RWPE2 (cell line): Measurements from ENCODE around the gene NUP210.

Source experiments
- ATAC-seq: fragments of 200-7000 bp; cut with Tn5 transposase; 3 replicates; pipeline ENCODE4 v1.9.1; 2021; ENCODE audit warnings: low read depth
- DNase-seq: peaks from one replicate; pipeline ENCODE4 v3.0.0-alpha.2; 2020; ENCODE audit warnings: low spot score
- H3K27ac ChIP-seq: fragments of 450-650 bp; 2 replicates; pipeline ENCODE4 v1.5.1; 2017; ENCODE audit warnings: mild to moderate bottlenecking; ENCODE audit not compliant: poor library complexity, severe bottlenecking
- H3K27me3 ChIP-seq: fragments of 250-450 bp; sonication (Bioruptor Pico); 2 replicates; pipeline ENCODE4 v1.5.1; 2021; ENCODE audit warnings: mild to moderate bottlenecking, moderate library complexity; ENCODE audit not compliant: insufficient read depth, poor library complexity, severe bottlenecking
- H3K36me3 ChIP-seq: fragments of 250-450 bp; sonication (Bioruptor Pico); 2 replicates; pipeline ENCODE4 v1.5.1; 2020; ENCODE audit warnings: low read depth, mild to moderate bottlenecking, moderate library complexity
- H3K4me1 ChIP-seq: fragments of 250-450 bp; sonication (Bioruptor Pico); 2 replicates; pipeline ENCODE4 v1.5.1; 2021; ENCODE audit warnings: mild to moderate bottlenecking, moderate library complexity; ENCODE audit not compliant: insufficient read depth, poor library complexity, severe bottlenecking
- H3K4me3 ChIP-seq: fragments of 250-450 bp; sonication (Bioruptor Pico); 2 replicates; pipeline ENCODE4 v1.5.1; 2021; ENCODE audit warnings: mild to moderate bottlenecking, moderate library complexity; ENCODE audit not compliant: severe bottlenecking
- H3K9me3 ChIP-seq: fragments of 250-450 bp; sonication (Bioruptor Pico); 2 replicates; pipeline ENCODE4 v1.5.1; 2021; ENCODE audit warnings: mild to moderate bottlenecking, moderate library complexity; ENCODE audit not compliant: severe bottlenecking
- TF ChIP-seq, protein P1 (sequence below): fragments of 450-650 bp; IDR thresholded peaks from one replicate; pipeline ENCODE4 v1.5.1; 2017; ENCODE audit warnings: mild to moderate bottlenecking, moderate library complexity; ENCODE audit not compliant: poor library complexity, severe bottlenecking

NUP210 gene

DNA sequence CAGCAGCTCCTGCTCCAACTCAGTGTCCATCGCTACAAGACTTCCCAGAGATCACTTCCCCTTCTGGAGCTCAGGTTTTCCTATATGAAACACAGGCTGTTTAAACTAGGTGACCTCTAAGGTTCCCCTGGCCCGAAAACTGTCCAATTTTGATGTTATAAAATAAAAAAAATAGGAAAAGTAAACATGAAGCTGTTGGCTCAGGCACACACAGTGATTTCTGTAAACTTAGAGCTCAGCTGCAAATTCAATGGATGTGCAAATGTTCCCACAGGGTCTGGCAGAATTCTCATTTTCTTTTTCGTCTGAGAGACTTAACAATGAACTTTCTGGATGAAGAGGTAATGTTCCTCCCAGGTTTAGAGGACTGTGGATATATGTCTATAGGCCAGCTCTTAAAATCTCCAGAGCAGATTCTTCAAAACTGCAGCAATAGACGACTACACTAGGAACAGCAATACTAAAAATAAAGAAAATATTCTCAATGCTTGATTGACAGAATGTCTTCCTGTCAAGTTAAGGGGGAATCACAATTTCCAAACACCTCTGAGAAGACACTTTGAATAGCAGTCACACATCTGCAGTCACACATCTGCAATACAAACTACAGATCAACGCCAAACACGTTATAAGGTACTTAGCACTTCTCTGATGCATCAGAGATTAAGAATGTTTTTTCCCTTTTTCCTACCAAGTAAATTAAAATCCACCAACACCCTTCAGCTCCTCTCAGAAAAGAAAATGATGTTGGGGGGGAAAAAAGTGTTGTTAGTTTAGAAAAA, 2.8 kb downstream of the NUP210 start:
- H3K9me3 ChIP-seq = no peaks in the 10 kb centered on the region
- ATAC-seq (no peak), DNase-seq (no peak)
- no peak overlapping the region for H3K27ac ChIP-seq
- TF ChIP-seq, protein P1, sequence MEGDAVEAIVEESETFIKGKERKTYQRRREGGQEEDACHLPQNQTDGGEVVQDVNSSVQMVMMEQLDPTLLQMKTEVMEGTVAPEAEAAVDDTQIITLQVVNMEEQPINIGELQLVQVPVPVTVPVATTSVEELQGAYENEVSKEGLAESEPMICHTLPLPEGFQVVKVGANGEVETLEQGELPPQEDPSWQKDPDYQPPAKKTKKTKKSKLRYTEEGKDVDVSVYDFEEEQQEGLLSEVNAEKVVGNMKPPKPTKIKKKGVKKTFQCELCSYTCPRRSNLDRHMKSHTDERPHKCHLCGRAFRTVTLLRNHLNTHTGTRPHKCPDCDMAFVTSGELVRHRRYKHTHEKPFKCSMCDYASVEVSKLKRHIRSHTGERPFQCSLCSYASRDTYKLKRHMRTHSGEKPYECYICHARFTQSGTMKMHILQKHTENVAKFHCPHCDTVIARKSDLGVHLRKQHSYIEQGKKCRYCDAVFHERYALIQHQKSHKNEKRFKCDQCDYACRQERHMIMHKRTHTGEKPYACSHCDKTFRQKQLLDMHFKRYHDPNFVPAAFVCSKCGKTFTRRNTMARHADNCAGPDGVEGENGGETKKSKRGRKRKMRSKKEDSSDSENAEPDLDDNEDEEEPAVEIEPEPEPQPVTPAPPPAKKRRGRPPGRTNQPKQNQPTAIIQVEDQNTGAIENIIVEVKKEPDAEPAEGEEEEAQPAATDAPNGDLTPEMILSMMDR = no peak
- no peak overlapping the region for H3K4me3 ChIP-seq
- H3K27me3 ChIP-seq = peaks cover 6% of the 10 kb centered on the region
- H3K36me3 ChIP-seq = no peaks in the 10 kb centered on the region
- H3K4me1 ChIP-seq = peaks cover 8% of the 10 kb centered on the region

DNA sequence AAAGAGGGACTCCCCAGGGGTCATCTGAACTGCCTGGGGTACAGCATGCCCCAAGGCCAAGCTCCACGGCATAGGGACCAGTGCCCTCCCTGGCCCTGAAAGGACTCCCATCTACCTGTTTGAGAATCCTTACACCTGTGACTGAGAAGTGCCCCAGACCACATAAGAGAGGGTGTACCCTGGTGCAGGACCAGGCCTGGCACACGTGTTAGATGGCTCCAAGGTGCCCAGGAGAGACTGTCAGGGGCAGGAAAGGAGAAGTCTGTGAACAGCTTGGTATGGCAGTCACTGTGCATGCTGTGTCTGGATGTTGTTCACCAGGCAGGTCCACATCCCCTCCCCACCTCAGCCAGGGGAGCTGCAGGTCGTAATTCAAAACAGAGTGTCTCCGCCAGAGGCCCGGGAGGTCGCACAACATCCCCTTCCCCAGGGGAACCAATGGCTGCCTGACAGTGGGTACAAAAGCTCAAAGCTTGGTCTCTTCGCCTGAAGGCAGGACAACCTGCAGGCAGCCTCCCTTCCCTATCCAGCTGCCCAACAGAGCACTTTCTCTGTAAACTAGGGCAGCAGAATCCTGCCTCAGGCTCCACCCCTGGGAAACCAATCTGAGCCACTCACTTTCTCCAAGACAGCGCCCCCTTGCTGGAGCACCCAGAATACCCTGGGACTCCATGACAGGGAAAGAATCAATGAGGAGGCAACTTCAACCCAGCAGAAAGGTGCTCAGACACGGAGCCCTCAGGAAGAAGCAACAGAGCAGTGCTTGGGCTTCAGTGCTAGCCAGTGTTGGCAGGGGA, 3.9 kb downstream of the NUP210 start:
- Histone ChIP-seq H3K36me3 (no peaks in the 10 kb centered on the region), H3K27me3 (peaks cover 6% of the 10 kb centered on the region), H3K27ac (no peak overlapping the region), H3K4me3 (no peak overlapping the region), H3K9me3 (no peaks in the 10 kb centered on the region), H3K4me1 (peaks cover 8% of the 10 kb centered on the region)
- TF ChIP-seq, protein P1 = no peak
- no peak for ATAC-seq
- DNase-seq = no peak

DNA sequence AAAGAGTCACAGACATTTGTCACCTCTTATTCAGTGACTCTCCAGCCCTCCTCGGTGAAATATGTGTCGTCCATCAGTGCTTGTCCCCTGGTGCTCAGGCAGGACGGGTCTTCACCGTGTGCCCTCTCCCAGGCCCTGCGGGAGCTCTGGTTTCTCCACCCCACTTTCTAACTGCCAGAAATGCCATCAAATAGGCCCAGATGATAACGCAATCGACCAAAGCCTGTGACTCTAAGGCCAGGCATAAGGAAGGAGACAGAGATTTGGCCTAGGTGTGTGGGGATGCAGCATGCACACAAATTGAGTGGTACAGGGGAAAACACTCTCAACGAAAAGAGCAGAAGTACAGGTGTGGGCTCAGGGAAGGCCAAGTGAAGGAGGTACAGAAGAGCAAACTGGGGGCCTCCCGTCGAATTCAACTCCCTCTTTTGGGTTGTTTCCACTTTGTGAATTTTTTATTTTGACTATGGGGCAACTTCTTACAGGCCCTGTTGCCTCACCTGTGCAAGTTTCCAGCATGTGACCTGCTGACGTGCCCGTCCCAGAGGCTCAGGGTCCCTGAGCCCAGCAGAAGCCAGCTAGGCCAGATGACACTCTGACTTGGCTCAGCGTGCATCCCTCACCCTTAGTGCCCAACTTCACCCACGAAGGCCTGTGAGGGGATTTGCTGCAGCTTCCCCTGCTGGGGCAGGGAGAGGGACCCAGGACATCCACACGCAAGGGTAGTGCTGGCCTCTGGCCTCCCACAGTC, 4.7 kb downstream of the NUP210 start:
- no peak for DNase-seq
- H3K27ac ChIP-seq = no peak overlapping the region
- H3K9me3 ChIP-seq = no peaks in the 10 kb centered on the region
- no peak overlapping the region for H3K4me3 ChIP-seq
- H3K27me3 ChIP-seq = peaks cover under 1% of the 10 kb centered on the region
- H3K4me1 ChIP-seq = peaks cover 8% of the 10 kb centered on the region
- no peaks in the 10 kb centered on the region for H3K36me3 ChIP-seq
- TF ChIP-seq, protein P1 = no peak
- no peak for ATAC-seq

DNA sequence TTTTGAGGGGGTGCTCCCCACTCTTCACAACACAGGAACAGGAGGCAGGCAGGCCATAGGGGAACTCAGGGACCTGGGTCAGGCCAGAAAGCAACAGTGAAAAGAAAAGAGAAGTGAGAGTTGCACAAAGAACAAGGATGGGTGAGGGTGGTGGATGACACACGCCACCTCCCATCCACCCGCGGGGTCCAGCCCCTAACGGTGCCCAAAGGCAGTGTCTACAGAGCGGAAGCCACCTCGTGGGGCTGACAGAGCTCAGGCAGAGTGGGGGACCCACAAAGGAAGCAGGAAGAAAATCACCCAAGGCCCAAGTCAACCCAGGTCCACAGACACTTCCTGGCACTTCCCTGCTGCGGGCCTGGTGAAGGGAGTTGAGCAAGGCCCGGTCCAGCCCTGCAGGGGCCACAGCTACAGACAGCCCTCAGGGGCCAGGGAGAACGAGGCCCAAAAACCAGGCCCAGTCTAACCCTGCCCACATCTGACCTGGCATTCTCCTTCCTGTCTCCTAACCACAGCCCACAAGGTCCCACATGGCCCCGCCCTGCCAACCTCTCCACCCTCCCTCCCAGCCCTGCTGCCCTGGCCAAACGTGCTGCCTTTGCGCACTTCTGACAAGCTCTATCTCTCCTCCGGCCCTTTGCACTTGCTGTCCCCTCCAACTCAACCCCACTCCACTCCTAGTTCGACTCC, 5.9 kb downstream of the NUP210 start:
- H3K27ac ChIP-seq = peak overlapping the region; percentile 24
- no peaks in the 10 kb centered on the region for H3K27me3 ChIP-seq
- ATAC-seq = no peak; the same call in 2 of the 3 replicates
- no peak overlapping the region for H3K4me3 ChIP-seq
- H3K9me3 ChIP-seq = no peaks in the 10 kb centered on the region
- TF ChIP-seq, protein P1 = no peak
- DNase-seq = no peak
- no peaks in the 10 kb centered on the region for H3K36me3 ChIP-seq
- peaks cover 8% of the 10 kb centered on the region for H3K4me1 ChIP-seq
